IMR-90 (cell line): ENCODE measurements around the gene GPR62. TPM values are rescaled to one million over a fixed set of nuclear protein-coding genes. Genes with fewer than 3 reads are reported as not detected.

ENCODE experiments used
- ATAC-seq: fragments of 200-7000 bp; cut with Tn5 transposase; 2 replicates; pipeline ENCODE4 v1.9.1; 2020; ENCODE audit warnings: low read depth, mild to moderate bottlenecking, moderate library complexity
- BruUV-seq: library from RNA; stranded (reverse); fragments of 400-500 nt; replicated peaks from 2 replicates; lab custom pipeline; 2021; lab: Mats Ljungman, UMichigan
- CTCF ChIA-PET: fragments of 300-600 bp; formaldehyde crosslinking; extraction: SDS; loops from one replicate; lab custom pipeline; 2021; ENCODE audit warnings: antibody characterized with exemption; lab: Yijun Ruan, JAX
- POLR2A ChIA-PET: fragments of 300-600 bp; sonication (Branson Sonifier 250); formaldehyde crosslinking; loops from one replicate; lab custom pipeline; 2022; ENCODE audit warnings: antibody characterized with exemption; ENCODE audit not compliant: unreplicated experiment; lab: Charles Lee
- DNase-seq: peaks from one replicate; pipeline ENCODE4 v3.0.0; 2013
- H2AFZ ChIP-seq: replicated peaks from 2 replicates; pipeline ENCODE3; 2013; ENCODE audit warnings: low read length, mild to moderate bottlenecking; ENCODE audit not compliant: poor library complexity
- H2AK5ac ChIP-seq: 2 replicates; pipeline ENCODE4 v1.6.1; 2013; ENCODE audit warnings: low read depth, low read length, inconsistent platforms
- H2AK9ac ChIP-seq: replicated peaks from 2 replicates; pipeline ENCODE3; 2013; ENCODE audit warnings: mild to moderate bottlenecking, low read depth, low read length, moderate library complexity; ENCODE audit not compliant: poor library complexity
- H2BK120ac ChIP-seq: 2 replicates; pipeline ENCODE4 v1.6.1; 2013; ENCODE audit warnings: low read depth, low read length, inconsistent platforms
- H2BK15ac ChIP-seq: 3 replicates; pipeline ENCODE4 v1.6.1; 2013; ENCODE audit warnings: low read depth, low read length, inconsistent platforms
- H2BK20ac ChIP-seq: 2 replicates; pipeline ENCODE4 v1.6.1; 2013; ENCODE audit warnings: low read depth, mild to moderate bottlenecking, inconsistent platforms, low read length, moderate library complexity
- H2BK5ac ChIP-seq: 2 replicates; pipeline ENCODE4 v1.6.1; 2013; ENCODE audit warnings: mild to moderate bottlenecking, low read depth, low read length, inconsistent platforms; ENCODE audit not compliant: poor library complexity, severe bottlenecking
- H3K14ac ChIP-seq: replicated peaks from 2 replicates; pipeline ENCODE4 v1.6.1; 2013; ENCODE audit warnings: low read depth, low read length, inconsistent platforms
- H3K18ac ChIP-seq: 2 replicates; pipeline ENCODE4 v1.6.1; 2013; ENCODE audit warnings: low read depth, low read length, control low read depth
- H3K23ac ChIP-seq: 2 replicates; pipeline ENCODE4 v1.6.1; 2013; ENCODE audit warnings: low read depth, low read length, inconsistent platforms
- H3K27ac ChIP-seq: 2 replicates; pipeline ENCODE4 v1.5.1; 2013; ENCODE audit warnings: mild to moderate bottlenecking, control low read depth, low read length; ENCODE audit not compliant: insufficient read depth
- H3K27me3 ChIP-seq: 2 replicates; pipeline ENCODE4 v1.6.1; 2013; ENCODE audit warnings: low read length; ENCODE audit not compliant: control insufficient read depth, insufficient read depth
- H3K36me3 ChIP-seq: 2 replicates; pipeline ENCODE4 v1.6.1; 2013; ENCODE audit warnings: low read length, mixed read lengths; ENCODE audit not compliant: control insufficient read depth, insufficient read depth
- H3K4ac ChIP-seq: 2 replicates; pipeline ENCODE4 v1.6.1; 2013; ENCODE audit warnings: low read depth, low read length, inconsistent platforms
- H3K4me1 ChIP-seq: 2 replicates; pipeline ENCODE4 v1.6.1; 2013; ENCODE audit warnings: low read length, mixed read lengths; ENCODE audit not compliant: control insufficient read depth, insufficient read depth
- H3K4me2 ChIP-seq: 2 replicates; pipeline ENCODE4 v1.6.1; 2013; ENCODE audit warnings: low read depth, mild to moderate bottlenecking, control low read depth, low read length, moderate library complexity
- H3K4me3 ChIP-seq: 2 replicates; pipeline ENCODE4 v1.5.1; 2013; ENCODE audit warnings: low read depth, mild to moderate bottlenecking, control low read depth, low read length, moderate library complexity; ENCODE audit not compliant: insufficient read depth
- H3K56ac ChIP-seq: 2 replicates; pipeline ENCODE4 v1.6.1; 2013; ENCODE audit warnings: low read length, inconsistent platforms; ENCODE audit not compliant: insufficient read depth; ENCODE audit errors: extremely low read depth
- H3K79me1 ChIP-seq, 2 experiments: 2 replicates each; pipeline ENCODE4 v1.6.1; 2013; ENCODE audit warnings: low read length in 2 of 2, inconsistent platforms in 1 of 2, low read depth in 1 of 2
- H3K9ac ChIP-seq: 2 replicates; pipeline ENCODE4 v1.6.1; 2013; ENCODE audit warnings: low read depth, low read length, control low read depth
- H3K9me1 ChIP-seq: 2 replicates; pipeline ENCODE4 v1.6.1; 2013; ENCODE audit warnings: low read length, inconsistent platforms; ENCODE audit not compliant: insufficient read depth
- H3K9me3 ChIP-seq: 2 replicates; pipeline ENCODE4 v1.6.1; 2013; ENCODE audit warnings: low read length; ENCODE audit not compliant: control insufficient read depth, insufficient read depth
- H4K20me1 ChIP-seq: 2 replicates; pipeline ENCODE4 v1.6.1; 2013; ENCODE audit warnings: low read length, inconsistent platforms; ENCODE audit not compliant: insufficient read depth
- H4K5ac ChIP-seq: 2 replicates; pipeline ENCODE4 v1.6.1; 2013; ENCODE audit warnings: mild to moderate bottlenecking, low read depth, low read length, control low read depth
- H4K8ac ChIP-seq, 2 experiments: 2 replicates each; pipeline ENCODE4 v1.6.1; 2013; ENCODE audit warnings: low read depth in 2 of 2, low read length in 2 of 2, control low read depth in 1 of 2, inconsistent platforms in 1 of 2
- H4K91ac ChIP-seq: 2 replicates; pipeline ENCODE4 v1.6.1; 2013; ENCODE audit warnings: low read depth, low read length, inconsistent platforms; ENCODE audit not compliant: insufficient read depth
- BHLHE40 ChIP-seq: fragments of 150-350 bp; IDR thresholded peaks from 2 replicates; pipeline ENCODE4 v1.6.1; 2016; ENCODE audit warnings: mild to moderate bottlenecking, low read depth, low read length
- CEBPB ChIP-seq: IDR thresholded peaks from 2 replicates; pipeline ENCODE4 v1.6.1; 2012; ENCODE audit warnings: low read depth, low read length, improper control_type of control experiment
- CHD1 ChIP-seq: IDR thresholded peaks from 2 replicates; pipeline ENCODE4 v1.6.1; 2012; ENCODE audit warnings: low read depth, low read length, improper control_type of control experiment
- FOS ChIP-seq: fragments of 150-350 bp; IDR thresholded peaks from 2 replicates; pipeline ENCODE4 v1.6.1; 2016; ENCODE audit warnings: low read depth, low read length
- MAFK ChIP-seq: IDR thresholded peaks from 2 replicates; pipeline ENCODE4 v1.6.1; 2012; ENCODE audit warnings: low read depth, low read length, improper control_type of control experiment
- MAZ ChIP-seq: IDR thresholded peaks from 2 replicates; pipeline ENCODE4 v1.6.1; 2012; ENCODE audit warnings: low read depth, mild to moderate bottlenecking, low read length, improper control_type of control experiment, moderate library complexity, borderline replicate concordance
- MXI1 ChIP-seq: IDR thresholded peaks from 2 replicates; pipeline ENCODE4 v1.6.1; 2012; ENCODE audit warnings: low read depth, mild to moderate bottlenecking, low read length, moderate library complexity, borderline replicate concordance
- NFE2L2 ChIP-seq: fragments of 150-350 bp; IDR thresholded peaks from 2 replicates; pipeline ENCODE4 v1.6.1; 2016; ENCODE audit warnings: low read depth, mild to moderate bottlenecking, low read length
- POLR2A ChIP-seq: IDR thresholded peaks from 2 replicates; pipeline ENCODE4 v1.6.1; 2012; ENCODE audit warnings: mild to moderate bottlenecking, low read depth, low read length
- RAD21 ChIP-seq: IDR thresholded peaks from 2 replicates; pipeline ENCODE4 v1.6.1; 2012; ENCODE audit warnings: low read length, improper control_type of control experiment
- RCOR1 ChIP-seq: IDR thresholded peaks from 2 replicates; pipeline ENCODE4 v1.6.1; 2012; ENCODE audit warnings: mild to moderate bottlenecking, low read length, improper control_type of control experiment; ENCODE audit not compliant: insufficient replicate concordance
- RFX5 ChIP-seq: IDR thresholded peaks from 2 replicates; pipeline ENCODE4 v1.8.0; 2012; ENCODE audit warnings: low read depth, mild to moderate bottlenecking, low read length, moderate library complexity
- SMC3 ChIP-seq: fragments of 150-350 bp; IDR thresholded peaks from 2 replicates; pipeline ENCODE4 v1.6.1; 2016; ENCODE audit warnings: low read depth, mild to moderate bottlenecking, antibody characterized with exemption, low read length, moderate library complexity
- whole genome bisulfite sequencing, 2 experiments: methylation state at CpG; one replicate each; pipeline versions ENCODE4 v1.1.5 to v1.1.7; 2013; ENCODE audit warnings: missing lambda C conversion rate in 2 of 2; ENCODE audit not compliant: insufficient read length in 1 of 2; ENCODE audit errors: extremely low coverage in 2 of 2; 5-methylcytosine and 5-hydroxymethylcytosine counted together
- dilution Hi-C: fragments of 300-500 bp; cut with HindIII; formaldehyde crosslinking; loops from one replicate; pipeline ENCODE4 v1.14.3; 2018; ENCODE audit warnings: low sequenced_read_pairs; ENCODE audit not compliant: unreplicated experiment
- in situ Hi-C: fragments of 300-500 bp; cut with MboI; formaldehyde crosslinking; loops from 3 replicates; pipeline ENCODE4 v1.14.3; 2019; ENCODE audit warnings: low sequenced_read_pairs, inconsistent platforms, mixed read lengths
- intact Hi-C: fragments of 100-400 bp; cut with micrococcal nuclease; formaldehyde crosslinking; loops from 2 replicates; pipeline ENCODE4 v1.10.0; 2022
- polyA plus RNA-seq, 3 experiments: library from polyadenylated mRNA; depleted of rRNA; stranded (reverse); fragments of >200 nt; gene quantifications; 2 replicates each; pipeline ENCODE4 v1.2.3, GENCODE V29; 2012; ENCODE audit warnings: low replicate concordance in 1 of 3
- total RNA-seq: library from RNA; depleted of rRNA; stranded (reverse); fragments of >200 nt; gene quantifications from 2 replicates; pipeline ENCODE4 v1.2.3, GENCODE V29; 2012
- TF ChIP-seq, protein P1 (sequence below): conservative IDR thresholded peaks from 2 replicates; pipeline ENCODE4 v1.5.1; 2012; ENCODE audit warnings: mild to moderate bottlenecking, low read depth, low read length, improper control_type of control experiment
- TF ChIP-seq, protein P2 (sequence below): fragments of 150-350 bp; IDR thresholded peaks from 2 replicates; pipeline ENCODE4 v1.6.1; 2017; ENCODE audit warnings: mild to moderate bottlenecking, antibody characterized with exemption, low read length, low read depth

The GPR62 gene
- total and polyA plus RNA-seq, 2 of the 4 experiments (the other 2 are of a cell fraction): under 0.01 TPM; not detected in 1

DNA sequence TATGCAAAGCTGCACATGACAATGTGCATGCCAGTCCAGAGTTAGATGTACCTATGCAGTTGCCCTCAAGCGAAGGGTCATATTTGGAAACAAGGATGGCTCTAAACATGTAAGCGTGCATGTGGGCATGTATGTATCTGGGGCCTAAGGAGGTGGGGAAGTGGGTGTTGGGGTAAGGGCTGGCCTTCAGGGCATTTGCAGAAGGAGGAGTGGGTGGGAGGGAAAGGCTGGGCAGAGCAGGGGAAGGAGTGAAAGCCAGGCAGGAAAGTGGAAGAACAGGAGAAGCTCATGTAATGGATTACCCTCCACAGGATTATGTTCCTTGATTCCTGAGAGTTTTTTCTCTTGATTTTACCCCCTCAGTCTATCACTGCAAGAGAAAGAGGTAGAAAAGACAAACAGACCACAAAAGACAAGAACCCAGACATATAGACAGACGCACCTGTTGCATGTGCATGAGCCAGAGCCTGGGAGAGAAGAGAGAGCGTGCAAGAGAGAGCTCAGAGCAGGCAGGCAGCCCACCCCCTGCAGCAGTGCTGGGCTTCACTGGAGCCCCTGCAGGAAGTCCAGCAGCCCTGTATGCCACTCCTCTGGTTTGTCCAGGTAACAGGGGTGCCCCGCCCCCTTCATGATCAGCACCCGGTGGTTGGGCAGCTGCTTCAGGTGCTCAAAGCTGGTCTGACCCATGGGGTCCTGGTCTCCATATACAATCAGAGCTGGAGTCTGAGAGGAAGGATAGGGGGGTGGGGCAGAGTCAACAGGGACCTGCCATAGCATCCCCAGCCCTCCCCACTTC is 13.9 kb downstream of the GPR62 start (continued):
- TF ChIP-seq CHD1: no peak
- TF ChIP-seq MXI1: no peak

DNA sequence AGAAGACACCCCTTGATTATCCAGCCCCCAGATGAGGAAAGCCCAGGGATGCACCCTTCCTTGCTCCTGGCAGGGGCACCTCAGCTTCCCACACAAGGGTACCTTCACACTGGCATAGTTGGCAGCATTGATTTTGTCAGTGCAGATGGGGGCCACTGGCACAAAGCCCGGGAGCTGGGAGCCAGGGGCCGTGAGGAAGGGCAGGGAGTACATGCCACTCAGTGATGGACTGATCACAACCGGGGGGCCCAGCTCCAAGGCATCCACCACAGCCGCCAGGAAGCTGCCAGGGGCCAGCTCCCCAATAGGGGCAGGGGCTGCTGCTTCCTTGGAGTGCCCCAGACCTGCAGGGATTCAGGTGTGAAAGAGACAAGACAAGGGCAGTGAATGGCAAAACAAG is 14.7 kb downstream of the GPR62 start:
- no peaks in the 10 kb centered on the region; the same call in 1 of the 2 replicates for H3K36me3 ChIP-seq
- H2AK9ac ChIP-seq: no peak overlapping the region
- BruUV-seq: no TSS peak
- H2AFZ ChIP-seq: no peak overlapping the region
- DNase-seq: no peak
- intact Hi-C loops: no loop called here
- in situ Hi-C loops: loop anchor here (25.0 kb wide), 1 partner anchor 1633 kb away; the partner anchor contains the start of genes RASSF1, TUSC2 and ZMYND10
- no peak overlapping the region for H3K4me2 ChIP-seq
- H3K79me1 ChIP-seq: peaks cover 34 to 62% of the 10 kb centered on the region in 2 experiments
- H3K9ac ChIP-seq: no peak overlapping the region
- H3K27ac ChIP-seq: no peak overlapping the region
- H2BK120ac ChIP-seq: no peak overlapping the region
- H4K20me1 ChIP-seq: no peaks in the 10 kb centered on the region; the same call in 1 of the 2 replicates
- H4K91ac ChIP-seq: no peak overlapping the region
- no peak overlapping the region for H2BK15ac ChIP-seq
- peaks cover 29% of the 10 kb centered on the region for H3K4me1 ChIP-seq
- H2BK5ac ChIP-seq: no peak overlapping the region
- TF ChIP-seq, protein P1, sequence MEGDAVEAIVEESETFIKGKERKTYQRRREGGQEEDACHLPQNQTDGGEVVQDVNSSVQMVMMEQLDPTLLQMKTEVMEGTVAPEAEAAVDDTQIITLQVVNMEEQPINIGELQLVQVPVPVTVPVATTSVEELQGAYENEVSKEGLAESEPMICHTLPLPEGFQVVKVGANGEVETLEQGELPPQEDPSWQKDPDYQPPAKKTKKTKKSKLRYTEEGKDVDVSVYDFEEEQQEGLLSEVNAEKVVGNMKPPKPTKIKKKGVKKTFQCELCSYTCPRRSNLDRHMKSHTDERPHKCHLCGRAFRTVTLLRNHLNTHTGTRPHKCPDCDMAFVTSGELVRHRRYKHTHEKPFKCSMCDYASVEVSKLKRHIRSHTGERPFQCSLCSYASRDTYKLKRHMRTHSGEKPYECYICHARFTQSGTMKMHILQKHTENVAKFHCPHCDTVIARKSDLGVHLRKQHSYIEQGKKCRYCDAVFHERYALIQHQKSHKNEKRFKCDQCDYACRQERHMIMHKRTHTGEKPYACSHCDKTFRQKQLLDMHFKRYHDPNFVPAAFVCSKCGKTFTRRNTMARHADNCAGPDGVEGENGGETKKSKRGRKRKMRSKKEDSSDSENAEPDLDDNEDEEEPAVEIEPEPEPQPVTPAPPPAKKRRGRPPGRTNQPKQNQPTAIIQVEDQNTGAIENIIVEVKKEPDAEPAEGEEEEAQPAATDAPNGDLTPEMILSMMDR: no peak
- TF ChIP-seq MXI1 (no peak), RCOR1 (no peak), BHLHE40 (no peak), FOS (no peak), MAZ (no peak), MAFK (no peak), RFX5 (no peak), POLR2A (no peak), NFE2L2 (no peak), RAD21 (no peak), SMC3 (no peak), CEBPB (no peak)
- TF ChIP-seq, protein P2, sequence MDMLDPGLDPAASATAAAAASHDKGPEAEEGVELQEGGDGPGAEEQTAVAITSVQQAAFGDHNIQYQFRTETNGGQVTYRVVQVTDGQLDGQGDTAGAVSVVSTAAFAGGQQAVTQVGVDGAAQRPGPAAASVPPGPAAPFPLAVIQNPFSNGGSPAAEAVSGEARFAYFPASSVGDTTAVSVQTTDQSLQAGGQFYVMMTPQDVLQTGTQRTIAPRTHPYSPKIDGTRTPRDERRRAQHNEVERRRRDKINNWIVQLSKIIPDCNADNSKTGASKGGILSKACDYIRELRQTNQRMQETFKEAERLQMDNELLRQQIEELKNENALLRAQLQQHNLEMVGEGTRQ: no peak
- H4K5ac ChIP-seq: no peak overlapping the region
- H3K27me3 ChIP-seq: no peaks in the 10 kb centered on the region
- 73% methylated on average over 3 of the region's 4 CpGs; no CpG with 5 or more reads in 1 of the 2 experiments for WGBS, 2 experiments
- H3K18ac ChIP-seq: no peak overlapping the region
- no peak overlapping the region for H2AK5ac ChIP-seq
- peaks cover 22% of the 10 kb centered on the region for H3K9me1 ChIP-seq
- H3K9me3 ChIP-seq: no peaks in the 10 kb centered on the region
- no peak overlapping the region for H3K23ac ChIP-seq
- H2BK20ac ChIP-seq: no peak overlapping the region
- ChIA-PET CTCF (no interaction called here), POLR2A (no interaction called here)
- H3K4ac ChIP-seq: no peak overlapping the region
- H3K4me3 ChIP-seq: no peak overlapping the region
- no peak for ATAC-seq
- dilution Hi-C loops: no loop called here
- H4K8ac ChIP-seq: no peak overlapping the region
- no peak overlapping the region for H3K14ac ChIP-seq
- H3K56ac ChIP-seq: no peak overlapping the region
